Mucosa of descending colon (tissue), 3 donors: ENCODE measurements around the gene DENND6B. TPM values are rescaled to one million over a fixed set of nuclear protein-coding genes. Genes with fewer than 3 reads are reported as not detected.

Experiments
- ATAC-seq: fragments of 200-7000 bp; cut with Tn5 transposase; one replicate; pipeline ENCODE4 v1.9.1; 2020; ENCODE audit warnings: mild to moderate bottlenecking, moderate library complexity
- DNase-seq, 3 donors: peaks; one replicate each; pipeline ENCODE4 v3.0.0-alpha.2; 2020
- H3K36me3 ChIP-seq: fragments of 200-600 bp; one replicate; pipeline ENCODE4 v1.8.0; 2021; ENCODE audit warnings: low read depth, mild to moderate bottlenecking
- H3K4me1 ChIP-seq: fragments of 200-600 bp; one replicate; pipeline ENCODE4 v1.8.0; 2021; ENCODE audit warnings: low read depth, mild to moderate bottlenecking
- H3K4me3 ChIP-seq: fragments of 200-600 bp; one replicate; pipeline ENCODE4 v1.8.0; 2021; ENCODE audit warnings: mild to moderate bottlenecking
- H3K9me3 ChIP-seq: fragments of 200-600 bp; one replicate; pipeline ENCODE4 v1.8.0; 2021; ENCODE audit warnings: mild to moderate bottlenecking
- CTCF ChIP-seq: fragments of 200-600 bp; IDR thresholded peaks from one replicate; pipeline ENCODE4 v1.8.0; 2022; ENCODE audit warnings: antibody characterized with exemption, mild to moderate bottlenecking
- intact Hi-C, 2 donors: fragments of 100-400 bp; cut with DNase I in 1 of 2; cut with micrococcal nuclease in 1 of 2; formaldehyde crosslinking; loops; one replicate each; pipeline versions ENCODE4 v1.11.0 to v1.11.1; 2022; cut with DNase I, micrococcal nuclease
- total RNA-seq, 3 donors: library from RNA; stranded (reverse); fragmentation: NEBNext Ultra II Directional in 2 of 3; extraction: Animal tissue kit (Norgen Biotek cat#: 25700) in 2 of 3; gene quantifications; one replicate each; pipeline versions ENCODE4 v1.2.1 to v1.2.4, GENCODE V29; 2021 to 2023
- donor health status: DM: no; HTN: no; CAD: no; lungs with moderate emphysema.
- donor health status: DM: no; HTN: no; CAD: no.
- donor health status: DM: no; HTN: yes; CAD: no.

DENND6B gene
- total RNA-seq, 3 donors from 2014 or later, result 2.8 to 6.3 (median 5.2) TPM

- no peak for TF ChIP-seq CTCF
- ATAC-seq (no peak), DNase-seq (no peak)
- no peak overlapping the region for H3K4me3 ChIP-seq
- no peaks in the 10 kb centered on the region for H3K36me3 ChIP-seq
- peaks cover 36% of the 10 kb centered on the region for H3K4me1 ChIP-seq
- intact Hi-C loops, result no loop called here
- H3K9me3 ChIP-seq, result no peaks in the 10 kb centered on the region
Measured at GRCh38 chr22:50272044-50272802, 54.6 kb downstream of the DENND6B start.

GRCh38 chr22:50271519-50271970 is 55.3 kb downstream of the DENND6B start:
- intact Hi-C loops, result no loop called here
- DNase-seq, result peak; percentile 74 to 85 (median 78)
- H3K4me3 ChIP-seq, result no peak overlapping the region
- ATAC-seq, result peak; percentile 66
- H3K9me3 ChIP-seq, result no peaks in the 10 kb centered on the region
- H3K36me3 ChIP-seq, result no peaks in the 10 kb centered on the region
- H3K4me1 ChIP-seq, result peaks cover 38% of the 10 kb centered on the region
- no peak for TF ChIP-seq CTCF

GRCh38 chr22:50270666-50271394 is 56.0 kb downstream of the DENND6B start:
- no peaks in the 10 kb centered on the region for H3K9me3 ChIP-seq
- H3K4me3 ChIP-seq, result no peak overlapping the region
- ATAC-seq, result peak; percentile 49
- DNase-seq, result peak; percentile 73 to 83 (median 77)
- TF ChIP-seq CTCF, result no peak
- intact Hi-C loops, result no loop called here
- H3K36me3 ChIP-seq, result no peaks in the 10 kb centered on the region
- H3K4me1 ChIP-seq, result peaks cover 38% of the 10 kb centered on the region

DNA sequence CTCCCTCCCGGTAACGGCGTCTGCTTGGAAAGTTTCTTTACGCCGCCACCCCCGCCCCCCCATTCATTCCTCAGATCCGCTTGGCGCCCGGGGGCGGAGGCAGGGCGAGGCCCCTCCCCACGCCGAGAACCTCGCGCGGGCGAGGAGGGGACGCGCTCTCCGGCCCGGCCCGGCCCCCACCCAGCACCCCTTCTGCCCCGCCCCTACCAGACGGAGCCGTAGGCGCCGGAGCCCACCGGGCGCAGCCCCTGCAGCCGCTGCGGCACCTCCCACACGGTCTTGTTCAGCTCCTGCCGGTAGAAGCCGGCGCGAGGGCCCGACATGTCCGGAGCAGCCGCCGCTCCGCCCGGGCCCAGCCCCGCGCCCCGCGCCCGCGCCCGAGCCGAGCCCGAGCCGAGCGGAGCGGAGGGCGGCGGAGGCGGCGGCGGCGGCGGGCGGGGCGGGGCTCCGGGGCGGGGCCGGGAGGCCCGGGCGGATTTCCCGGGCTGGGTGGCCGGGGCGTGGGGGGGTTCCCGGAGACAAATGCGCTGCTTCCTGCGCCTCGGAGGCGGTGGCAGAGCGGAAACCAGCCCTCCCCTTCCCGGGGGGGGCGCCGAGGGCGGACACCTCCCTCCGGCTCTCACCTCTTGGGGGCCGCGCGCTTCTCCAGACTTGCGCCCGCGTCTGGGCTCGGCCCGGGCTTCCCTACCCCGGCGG is 56.7 kb downstream of the DENND6B start, which contains the start of gene MAPK11:
Gene MAPK11 (minus strand): TSS at position 411 of the 696 bp plus-strand sequence. CDS start 88 bp downstream, at position 323.
- intact Hi-C loops, result no loop called here
- H3K36me3 ChIP-seq, result no peaks in the 10 kb centered on the region
- ATAC-seq (peak; percentile 44), DNase-seq (peak; percentile 56 to 85 (median 72))
- no peak within 1 kb of the TSS for H3K4me3 ChIP-seq
- no peaks in the 10 kb centered on the region for H3K9me3 ChIP-seq
- peaks cover 38% of the 10 kb centered on the region for H3K4me1 ChIP-seq
- no peak for TF ChIP-seq CTCF

- no peaks in the 10 kb centered on the region for H3K36me3 ChIP-seq
- no peaks in the 10 kb centered on the region for H3K9me3 ChIP-seq
- ATAC-seq, result no peak
- DNase-seq, result no peak
- no peak for TF ChIP-seq CTCF
- intact Hi-C loops, result no loop called here
- peaks cover 38% of the 10 kb centered on the region for H3K4me1 ChIP-seq
- no peak overlapping the region for H3K4me3 ChIP-seq
Measured at GRCh38 chr22:50269573-50269969, 57.2 kb downstream of the DENND6B start.
